Endothelial cell of umbilical vein (primary cell): ENCODE data around the gene MYH7. TPM values are rescaled to one million over a fixed set of nuclear protein-coding genes. Genes with fewer than 3 reads are reported as not detected.

Experiments used
- BruUV-seq: library from RNA; stranded (reverse); fragments of 400-500 nt; replicated peaks from 2 replicates; lab custom pipeline; 2021; lab: Mats Ljungman, UMichigan
- CTCF ChIA-PET: fragments of 300-600, 350-600 bp; sonication (Branson Sonifier 250); formaldehyde crosslinking; loops from one replicate; lab custom pipeline; 2021; ENCODE audit warnings: antibody characterized with exemption, inconsistent platforms; lab: Charles Lee
- POLR2A ChIA-PET: fragments of 300-600, 350-600 bp; sonication (Branson Sonifier 250); formaldehyde crosslinking; loops from one replicate; lab custom pipeline; 2021; ENCODE audit warnings: antibody characterized with exemption, inconsistent platforms; lab: Charles Lee
- DNase-seq: peaks from one replicate; pipeline ENCODE4 v3.0.0-alpha.2; 2011; ENCODE audit warnings: low read depth, low spot score
- FAIRE-seq: peaks from 2 replicates; lab custom pipeline; 2011; peaks lifted over from hg19 to GRCh38; lab: Jason Lieb, UNC
- H2AFZ ChIP-seq: 2 replicates; pipeline ENCODE4 v1.6.0; 2012; ENCODE audit warnings: low read depth, low read length, control low read depth, inconsistent platforms
- H3K27ac ChIP-seq: 2 replicates; pipeline ENCODE4 v1.5.1; 2011; ENCODE audit warnings: low read depth, mild to moderate bottlenecking, control low read depth, low read length, moderate library complexity; ENCODE audit not compliant: insufficient read depth
- H3K27me3 ChIP-seq, 2 experiments: 2 replicates each; pipeline versions ENCODE4 v1.6.0 to v1.6.1; 2011; ENCODE audit warnings: low read length in 2 of 2, mixed read lengths in 1 of 2; ENCODE audit not compliant: control insufficient read depth in 2 of 2, insufficient read depth in 2 of 2
- H3K36me3 ChIP-seq, 2 experiments: 2 replicates in 1 of 2; 3 replicates in 1 of 2; pipeline ENCODE4 v1.5.1; 2011; ENCODE audit warnings: low read length in 2 of 2, mild to moderate bottlenecking in 1 of 2, moderate library complexity in 1 of 2; ENCODE audit not compliant: control insufficient read depth in 2 of 2, insufficient read depth in 2 of 2; ENCODE audit errors: extremely low read depth in 1 of 2
- H3K4me1 ChIP-seq: 3 replicates; pipeline ENCODE4 v1.5.1; 2011; ENCODE audit warnings: mild to moderate bottlenecking, low read length; ENCODE audit not compliant: control insufficient read depth, insufficient read depth; ENCODE audit errors: extremely low read depth
- H3K4me2 ChIP-seq: 2 replicates; pipeline ENCODE4 v1.6.1; 2011; ENCODE audit warnings: low read length, control low read depth, mixed read lengths; ENCODE audit not compliant: insufficient read depth
- H3K4me3 ChIP-seq, 3 experiments: fragments of 200-600 bp in 1 of 3; sonication (generic), shearing (Covaris generic) in 1 of 3; replicated peaks in 1 of 3; 2 replicates each; pipeline ENCODE4 v1.5.1; 2011 to 2016; ENCODE audit warnings: control low read depth in 3 of 3, low read length in 3 of 3, mild to moderate bottlenecking in 2 of 3, inconsistent platforms in 1 of 3, low read depth in 1 of 3, moderate library complexity in 1 of 3; ENCODE audit not compliant: insufficient read depth in 1 of 3
- H3K79me2 ChIP-seq: 2 replicates; pipeline ENCODE4 v1.6.0; 2012; ENCODE audit warnings: low read length, inconsistent platforms; ENCODE audit not compliant: control insufficient read depth, insufficient read depth
- H3K9ac ChIP-seq: replicated peaks from 2 replicates; pipeline ENCODE3; 2011; ENCODE audit warnings: low read length, control low read depth; ENCODE audit not compliant: insufficient read depth; ENCODE audit errors: extremely low read depth
- H3K9me1 ChIP-seq: replicated peaks from 3 replicates; pipeline ENCODE4 v1.6.0; 2011; ENCODE audit warnings: mild to moderate bottlenecking, low read length; ENCODE audit not compliant: control insufficient read depth, insufficient read depth; ENCODE audit errors: extremely low read depth
- H3K9me3 ChIP-seq: replicated peaks from 2 replicates; pipeline ENCODE4 v1.5.1; 2012; ENCODE audit warnings: low read length, inconsistent platforms; ENCODE audit not compliant: control insufficient read depth, insufficient read depth
- H4K20me1 ChIP-seq: replicated peaks from 2 replicates; pipeline ENCODE3; 2011; ENCODE audit warnings: mild to moderate bottlenecking, low read length; ENCODE audit not compliant: control insufficient read depth, insufficient read depth; ENCODE audit errors: extremely low read depth
- GATA2 ChIP-seq: IDR thresholded peaks from 2 replicates; pipeline ENCODE4 v1.7.0; 2011; ENCODE audit warnings: low read depth, mild to moderate bottlenecking, moderate library complexity, mixed read lengths, low read length; ENCODE audit not compliant: insufficient read length, insufficient read depth
- JUN ChIP-seq: IDR thresholded peaks from 2 replicates; pipeline ENCODE4 v1.6.1; 2011; ENCODE audit warnings: borderline replicate concordance, low read depth; ENCODE audit not compliant: insufficient read length, insufficient read depth
- POLR2A ChIP-seq: IDR thresholded peaks from 2 replicates; pipeline ENCODE4 v1.6.1; 2012; ENCODE audit warnings: low read depth, mild to moderate bottlenecking, control low read depth, low read length
- POLR2AphosphoS5 ChIP-seq: IDR thresholded peaks from 2 replicates; pipeline ENCODE4 v1.6.1; 2012; ENCODE audit warnings: low read depth, mild to moderate bottlenecking, control low read depth, low read length, moderate library complexity; ENCODE audit not compliant: insufficient read depth
- dilution Hi-C: fragments of 300-500 bp; cut with MboI; formaldehyde crosslinking; loops from one replicate; pipeline ENCODE4 v1.15.0; 2019; ENCODE audit warnings: low sequenced_read_pairs; ENCODE audit not compliant: extremely low pct_ligation_motif_present
- intact Hi-C: fragments of 100-400 bp; cut with micrococcal nuclease; formaldehyde crosslinking; loops from one replicate; pipeline ENCODE4 v1.10.0; 2022
- polyA plus RNA-seq, 4 experiments: library from polyadenylated mRNA; depleted of rRNA in 3 of 4; stranded (reverse) in 3 of 4; unstranded in 1 of 4; fragments of >200 nt; gene quantifications; 2 replicates each; pipeline versions ENCODE4 v1.2.1 to v1.2.3, GENCODE V29; 2011 to 2012; ENCODE audit warnings: missing spikeins in 1 of 4
- total RNA-seq: library from RNA; stranded (reverse); gene quantifications from 2 replicates; pipeline ENCODE4 v1.2.3, GENCODE V29; 2021
- TF ChIP-seq, protein P1 (sequence below): IDR thresholded peaks from 2 replicates; pipeline ENCODE4 v1.6.1; 2011; ENCODE audit not compliant: insufficient read depth, insufficient read length
- TF ChIP-seq, protein P2 (sequence below), 2 donors: IDR thresholded peaks; 1 replicate in 1 of 2; 2 replicates in 1 of 2; pipeline ENCODE4 v1.5.1; 2011; ENCODE audit warnings: low read length in 2 of 2, mild to moderate bottlenecking in 2 of 2, moderate library complexity in 2 of 2, control low read depth in 1 of 2, inconsistent platforms in 1 of 2, low read depth in 1 of 2; ENCODE audit not compliant: insufficient read depth in 1 of 2; ENCODE audit errors: extremely low read depth in 1 of 2

MYH7 gene
- total and polyA plus RNA-seq, 2 donors (not counting 3 experiments of a cell fraction or from before 2014, with no cell fraction given): not detected

DNA sequence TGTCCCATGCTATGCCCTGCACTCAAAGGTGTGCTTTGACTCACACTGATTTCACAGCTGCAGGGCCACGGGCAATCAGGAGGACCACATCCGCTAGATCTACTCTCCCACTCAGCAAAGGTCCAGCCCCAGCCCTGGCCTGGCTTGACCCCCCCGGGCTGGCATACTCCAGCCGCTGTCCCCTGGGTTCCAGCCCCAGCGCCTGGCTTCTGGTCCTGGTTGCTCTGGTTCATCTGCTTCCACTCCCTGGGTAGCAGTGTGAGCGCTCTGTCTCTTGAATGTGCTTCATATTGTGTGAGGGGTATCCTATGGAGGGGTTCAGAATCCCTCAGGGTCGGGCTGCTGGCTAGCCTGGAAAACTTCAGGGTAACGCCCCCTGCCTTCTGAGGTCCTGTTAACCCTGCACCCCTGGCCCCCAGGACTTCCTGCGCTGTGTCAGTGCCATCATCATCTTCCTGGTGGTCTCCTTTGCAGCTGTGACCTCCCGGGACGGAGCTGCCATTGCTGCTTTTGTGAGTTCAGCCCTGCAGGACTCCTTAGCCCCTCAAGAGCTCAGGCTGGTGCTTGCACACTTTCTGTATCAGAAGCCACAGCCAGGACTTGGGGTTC lies 56.7 kb downstream of the MYH7 start:
- Histone ChIP-seq H3K9ac (no peak overlapping the region), H3K9me1 (no peaks in the 10 kb centered on the region), H3K4me1 (no peaks in the 10 kb centered on the region), H3K4me3 (no peak overlapping the region), H4K20me1 (no peaks in the 10 kb centered on the region), H3K27me3 (no peaks in the 10 kb centered on the region), H3K27ac (no peak overlapping the region), H2AFZ (no peak overlapping the region), H3K9me3 (no peaks in the 10 kb centered on the region), H3K4me2 (no peak overlapping the region), H3K79me2 (no peaks in the 10 kb centered on the region), H3K36me3 (no peaks in the 10 kb centered on the region)
- FAIRE-seq (no peak), DNase-seq (no peak)
- no peak for TF ChIP-seq POLR2AphosphoS5
- TF ChIP-seq JUN: no peak
- TF ChIP-seq GATA2: no peak
- BruUV-seq: no TSS peak
- intact Hi-C loops: no loop called here
- ChIA-PET CTCF (interaction anchor here (2.0 to 4.7 kb wide), 7 partner anchors 9 to 258 kb away, joined by 7 to 55 read pairs (median 25); partner anchors contain the start of gene SLC22A17), POLR2A (no interaction called here)
- dilution Hi-C loops: no loop called here

DNA sequence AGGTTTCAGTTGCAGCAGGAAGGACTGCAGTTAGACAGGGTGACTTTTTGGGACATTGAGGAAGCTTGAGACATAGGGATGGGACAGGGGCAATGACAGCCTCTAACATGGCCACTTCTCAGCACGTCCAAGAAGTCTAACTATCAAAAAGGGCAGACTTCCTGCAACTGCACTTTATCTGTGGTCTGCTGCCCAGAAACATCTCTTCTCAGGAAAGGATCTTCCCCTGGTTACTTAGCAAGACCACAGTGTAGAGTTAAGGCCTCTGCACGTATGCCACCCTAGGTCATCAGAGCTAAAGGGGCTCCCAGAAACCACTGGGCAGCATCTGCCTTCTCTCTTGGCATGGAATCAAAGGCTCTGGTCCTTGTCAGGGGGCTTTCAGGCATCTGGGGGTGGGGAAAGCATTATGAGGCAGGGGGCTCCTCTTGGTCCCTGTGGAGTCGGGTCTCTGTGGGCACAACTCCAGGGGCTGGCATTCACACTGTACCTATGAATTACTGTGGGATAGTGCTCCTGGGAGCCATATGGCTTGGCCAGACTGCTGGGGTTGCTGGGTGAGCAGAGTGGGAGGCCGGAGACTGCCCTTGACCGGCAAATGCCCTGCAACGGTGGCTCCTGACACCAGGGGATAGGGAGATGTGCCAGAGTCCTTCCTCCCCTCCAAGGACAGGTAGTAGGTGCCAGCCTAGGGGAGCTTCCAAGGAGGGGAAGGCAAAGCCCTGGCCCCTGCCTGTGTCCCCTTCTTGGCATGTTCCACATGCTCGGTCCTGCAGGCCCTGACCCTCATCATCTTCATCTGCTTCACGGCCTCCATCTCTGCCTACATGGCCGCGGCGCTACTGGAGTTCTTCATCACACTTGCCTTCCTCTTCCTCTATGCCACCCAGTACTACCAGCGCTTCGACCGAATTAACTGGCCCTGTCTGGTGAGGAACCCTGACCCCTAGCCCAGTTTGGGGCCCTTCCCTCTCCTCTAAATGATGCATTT lies 57.6 kb downstream of the MYH7 start:
- Histone ChIP-seq H3K36me3 (no peaks in the 10 kb centered on the region), H4K20me1 (no peaks in the 10 kb centered on the region), H3K9me3 (no peaks in the 10 kb centered on the region), H3K79me2 (no peaks in the 10 kb centered on the region), H3K4me3 (no peak overlapping the region), H3K4me1 (no peaks in the 10 kb centered on the region), H3K9me1 (no peaks in the 10 kb centered on the region), H3K27ac (no peak overlapping the region), H3K27me3 (no peaks in the 10 kb centered on the region), H2AFZ (no peak overlapping the region), H3K4me2 (no peak overlapping the region), H3K9ac (no peak overlapping the region)
- intact Hi-C loops (no loop called here), dilution Hi-C loops (no loop called here)
- BruUV-seq: no TSS peak
- CTCF ChIA-PET: interaction anchor here (1.0 to 3.7 kb wide), 3 partner anchors 32 to 113 kb away, joined by 3 to 55 read pairs (median 4); no protein-coding TSS in a partner anchor
- TF ChIP-seq, protein P1, sequence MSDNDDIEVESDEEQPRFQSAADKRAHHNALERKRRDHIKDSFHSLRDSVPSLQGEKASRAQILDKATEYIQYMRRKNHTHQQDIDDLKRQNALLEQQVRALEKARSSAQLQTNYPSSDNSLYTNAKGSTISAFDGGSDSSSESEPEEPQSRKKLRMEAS: no peak
- TF ChIP-seq GATA2 (no peak), JUN (no peak), POLR2A (no peak)
- TF ChIP-seq, protein P2, sequence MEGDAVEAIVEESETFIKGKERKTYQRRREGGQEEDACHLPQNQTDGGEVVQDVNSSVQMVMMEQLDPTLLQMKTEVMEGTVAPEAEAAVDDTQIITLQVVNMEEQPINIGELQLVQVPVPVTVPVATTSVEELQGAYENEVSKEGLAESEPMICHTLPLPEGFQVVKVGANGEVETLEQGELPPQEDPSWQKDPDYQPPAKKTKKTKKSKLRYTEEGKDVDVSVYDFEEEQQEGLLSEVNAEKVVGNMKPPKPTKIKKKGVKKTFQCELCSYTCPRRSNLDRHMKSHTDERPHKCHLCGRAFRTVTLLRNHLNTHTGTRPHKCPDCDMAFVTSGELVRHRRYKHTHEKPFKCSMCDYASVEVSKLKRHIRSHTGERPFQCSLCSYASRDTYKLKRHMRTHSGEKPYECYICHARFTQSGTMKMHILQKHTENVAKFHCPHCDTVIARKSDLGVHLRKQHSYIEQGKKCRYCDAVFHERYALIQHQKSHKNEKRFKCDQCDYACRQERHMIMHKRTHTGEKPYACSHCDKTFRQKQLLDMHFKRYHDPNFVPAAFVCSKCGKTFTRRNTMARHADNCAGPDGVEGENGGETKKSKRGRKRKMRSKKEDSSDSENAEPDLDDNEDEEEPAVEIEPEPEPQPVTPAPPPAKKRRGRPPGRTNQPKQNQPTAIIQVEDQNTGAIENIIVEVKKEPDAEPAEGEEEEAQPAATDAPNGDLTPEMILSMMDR (IDR thresholded peaks at IDR 0.05; ENCODE audit: extremely low read depth in 1 of 2, insufficient read depth in 1 of 2, low read depth in 1 of 2, low read length in 2 of 2): no peak
- DNase-seq (no peak), FAIRE-seq (no peak)
- POLR2A ChIA-PET: no interaction called here
